ENCODE results near the gene GRB7. TPM values are rescaled to one million over a fixed set of nuclear protein-coding genes. Genes with fewer than 3 reads are reported as not detected.
A peak's percentile ranks its signal among the peaks of the same experiment; 100 is the strongest.

Gene GRB7
- total RNA-seq, 2 donors from 2014 or later: 54.6 to 73.9 TPM

GRCh38 chr17:39716073-39716818, 21.5 kb upstream of the GRB7 start:
- Histone ChIP-seq H3K4me1 (ENCODE audit: control insufficient read depth, insufficient read depth, low read length) (no peaks in the 10 kb centered on the region), H3K36me3 (ENCODE audit: control insufficient read depth, insufficient read depth, low read length) (peaks cover 64% of the 10 kb centered on the region), H3K9me3 (ENCODE audit: control insufficient read depth, low read length) (no peaks in the 10 kb centered on the region), H3K27ac (ENCODE audit: low read depth, low read length) (no peak overlapping the region), H3K9ac (ENCODE audit: extremely low read depth, low read length, poor library complexity, severe bottlenecking) (no peak overlapping the region), H3K27me3 (ENCODE audit: control insufficient read depth, insufficient read depth, low read length, poor library complexity, severe bottlenecking) (no peaks in the 10 kb centered on the region), H3K4me3 (ENCODE audit: low read length) (no peak overlapping the region)
- Mint-ChIP-seq H3K27ac (no peak overlapping the region), H3K4me1 (no peaks in the 10 kb centered on the region), H3K36me3 (ENCODE audit: low read depth) (peaks cover 61% of the 10 kb centered on the region), H3K9me3 (no peaks in the 10 kb centered on the region), H3K4me3 (no peak overlapping the region), H3K27me3 (ENCODE audit: insufficient read depth) (no peaks in the 10 kb centered on the region)
- DNase-seq: no peak
- WGBS, 2 experiments (ENCODE audit: insufficient coverage in 1 of 2, insufficient read length in 1 of 2): 95 to 100% methylated on average over 2 to 15 of the region's 15 CpGs
- TF ChIP-seq CTCF (conservative IDR thresholded peaks at IDR 0.05): no peak

GRCh38 chr17:39716879-39717536, 20.7 kb upstream of the GRB7 start:
- Histone ChIP-seq H3K4me1 (ENCODE audit: control insufficient read depth, insufficient read depth, low read length) (no peaks in the 10 kb centered on the region), H3K27me3 (ENCODE audit: control insufficient read depth, insufficient read depth, low read length, poor library complexity, severe bottlenecking) (no peaks in the 10 kb centered on the region), H3K9me3 (ENCODE audit: control insufficient read depth, low read length) (no peaks in the 10 kb centered on the region), H3K27ac (ENCODE audit: low read depth, low read length) (no peak overlapping the region), H3K36me3 (ENCODE audit: control insufficient read depth, insufficient read depth, low read length) (peaks cover 62% of the 10 kb centered on the region), H3K4me3 (ENCODE audit: low read length) (no peak overlapping the region), H3K9ac (ENCODE audit: extremely low read depth, low read length, poor library complexity, severe bottlenecking) (no peak overlapping the region)
- Mint-ChIP-seq H3K36me3 (ENCODE audit: low read depth) (peaks cover 57% of the 10 kb centered on the region), H3K9me3 (no peaks in the 10 kb centered on the region), H3K27me3 (ENCODE audit: insufficient read depth) (no peaks in the 10 kb centered on the region), H3K4me1 (no peaks in the 10 kb centered on the region), H3K27ac (no peak overlapping the region), H3K4me3 (no peak overlapping the region)
- DNase-seq: no peak
- TF ChIP-seq CTCF (conservative IDR thresholded peaks at IDR 0.05): no peak
- 94 to 95% methylated on average over 3 to 11 of the region's 11 CpGs for WGBS, 2 experiments (ENCODE audit: insufficient coverage in 1 of 2, insufficient read length in 1 of 2)

- Histone ChIP-seq H3K9ac (ENCODE audit: extremely low read depth, low read length, poor library complexity, severe bottlenecking) (no peak overlapping the region), H3K27me3 (ENCODE audit: control insufficient read depth, insufficient read depth, low read length, poor library complexity, severe bottlenecking) (no peaks in the 10 kb centered on the region), H3K4me3 (ENCODE audit: low read length) (no peak overlapping the region), H3K36me3 (ENCODE audit: control insufficient read depth, insufficient read depth, low read length) (peaks cover 63% of the 10 kb centered on the region), H3K9me3 (ENCODE audit: control insufficient read depth, low read length) (no peaks in the 10 kb centered on the region), H3K27ac (ENCODE audit: low read depth, low read length) (no peak overlapping the region), H3K4me1 (ENCODE audit: control insufficient read depth, insufficient read depth, low read length) (no peaks in the 10 kb centered on the region)
- H3K4me3 Mint-ChIP-seq: no peak overlapping the region
- no peaks in the 10 kb centered on the region for H3K4me1 Mint-ChIP-seq
- H3K36me3 Mint-ChIP-seq (ENCODE audit: low read depth): peaks cover 51% of the 10 kb centered on the region
- H3K27ac Mint-ChIP-seq: peak overlapping the region; percentile 39
- H3K27me3 Mint-ChIP-seq (ENCODE audit: insufficient read depth): no peaks in the 10 kb centered on the region
- TF ChIP-seq CTCF (conservative IDR thresholded peaks at IDR 0.05): no peak
- no peak for DNase-seq
- no peaks in the 10 kb centered on the region for H3K9me3 Mint-ChIP-seq
- WGBS, 2 experiments (ENCODE audit: insufficient coverage in 1 of 2, insufficient read length in 1 of 2): 93 to 95% methylated on average over 5 to 6 of the region's 6 CpGs
These were observed 20.1 kb upstream of the GRB7 start for GRCh38 chr17:39717660-39718059.
